ENCODE data around the gene ARPC5L. TPM values are rescaled to one million over a fixed set of nuclear protein-coding genes. Genes with fewer than 3 reads are reported as not detected.

Gene ARPC5L
- total RNA-seq, 2 experiments from 2014 or later, result 76.6 to 79.4 TPM

GRCh38 chr9:124846969-124847368 lies 15.0 kb upstream of the ARPC5L start:
- no peak overlapping the region for H3K4me3 Mint-ChIP-seq
- ChIA-PET POLR2A (interaction anchor here (0.7 to 0.9 kb wide), 2 partner anchors 14 to 515 kb away, joined by 3 read pairs; no protein-coding TSS in a partner anchor), CTCF (interaction anchor here (0.6 to 13.2 kb wide), 3 partner anchors 46 to 166 kb away, joined by 3 to 264 read pairs (median 3); partner anchors contain the start of genes NR6A1 and OLFML2A)

GRCh38 chr9:124849801-124850200 lies 12.1 kb upstream of the ARPC5L start:
- no peaks in the 10 kb centered on the region for H3K9me3 Mint-ChIP-seq
- ChIA-PET POLR2A (interaction anchor here (0.9 to 1.6 kb wide), 2 partner anchors 11 to 21 kb away, joined by 3 to 5 read pairs; partner anchors contain the start of gene RPL35), CTCF (interaction anchor here (13.2 kb wide), 1 partner anchor 77 kb away, joined by 264 read pairs; the partner anchor contains the start of genes NR6A1 and OLFML2A)
- H3K4me3 Mint-ChIP-seq, result no peak overlapping the region
- no peak overlapping the region for H3K27ac Mint-ChIP-seq
- no peak for DNase-seq
- H3K4me1 Mint-ChIP-seq, result peaks cover 11% of the 10 kb centered on the region
- peaks cover 13% of the 10 kb centered on the region for H3K27me3 Mint-ChIP-seq
- no peaks in the 10 kb centered on the region for H3K36me3 Mint-ChIP-seq (ENCODE audit: low read depth)

More at GRCh38 chr9:124846969-124847368, 15.0 kb upstream of the ARPC5L start:
- no peaks in the 10 kb centered on the region for H3K36me3 Mint-ChIP-seq (ENCODE audit: low read depth)
- H3K27ac Mint-ChIP-seq, result no peak overlapping the region
- no peaks in the 10 kb centered on the region for H3K9me3 Mint-ChIP-seq
- no peak for DNase-seq
- peaks cover 5% of the 10 kb centered on the region for H3K4me1 Mint-ChIP-seq
- peaks cover 10% of the 10 kb centered on the region for H3K27me3 Mint-ChIP-seq

- H3K4me1 Mint-ChIP-seq, result peaks cover 12% of the 10 kb centered on the region
- H3K27me3 Mint-ChIP-seq, result peaks cover 13% of the 10 kb centered on the region
- no peak overlapping the region for H3K27ac Mint-ChIP-seq
- no peak for DNase-seq
- ChIA-PET CTCF (interaction anchor here (0.7 to 13.2 kb wide), 25 partner anchors 9 to 298 kb away, joined by 3 to 264 read pairs (median 4); partner anchors contain the start of genes ARPC5L, NR6A1, OLFML2A and RPL35), POLR2A (interaction anchor here (0.9 to 7.9 kb wide), 6 partner anchors 10 to 389 kb away, joined by 3 to 66 read pairs (median 16); partner anchors contain the start of genes ARPC5L, HSPA5, NR6A1 and RPL35)
- peaks cover 6% of the 10 kb centered on the region for H3K36me3 Mint-ChIP-seq (ENCODE audit: low read depth)
- no peaks in the 10 kb centered on the region for H3K9me3 Mint-ChIP-seq
- peak overlapping the region; percentile 56 for H3K4me3 Mint-ChIP-seq
Observed at GRCh38 chr9:124852121-124852828, 9.7 kb upstream of the ARPC5L start.

DNA sequence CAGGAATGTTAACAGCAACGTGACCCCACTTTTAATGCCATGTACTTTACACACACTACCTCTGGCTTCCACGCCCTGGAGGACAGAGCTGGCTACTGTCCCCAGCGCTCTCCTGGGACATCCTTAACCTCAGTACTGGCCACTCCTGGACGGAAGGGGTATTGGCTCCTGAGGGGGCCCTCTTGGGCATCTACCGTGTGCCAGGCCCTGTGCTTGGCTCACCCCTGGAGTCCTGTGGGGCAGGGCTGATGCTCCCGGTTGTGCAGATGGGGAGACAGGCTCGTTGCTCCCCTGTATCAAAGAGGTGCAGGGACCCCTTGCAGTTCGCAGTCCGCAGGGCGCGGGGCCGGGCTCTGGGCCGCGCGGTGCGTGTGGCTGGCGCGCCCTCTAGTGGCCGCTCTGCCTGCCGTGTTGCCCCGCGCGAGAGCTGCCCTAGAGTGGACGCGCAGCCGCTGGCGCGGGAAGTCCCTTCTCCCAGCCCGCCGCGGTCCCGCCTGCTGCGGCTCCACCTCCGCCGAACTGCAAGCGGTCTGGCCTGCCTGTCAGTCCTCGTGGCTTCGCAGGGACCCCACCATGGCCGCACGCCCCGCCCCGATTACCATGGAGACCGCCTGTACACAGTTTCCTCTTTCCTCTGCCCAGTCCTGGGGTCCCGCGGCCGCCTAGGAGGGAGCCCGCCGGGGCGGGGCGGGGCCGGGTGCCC lies 8.9 kb upstream of the ARPC5L start, which contains the start of gene WDR38:
WDR38 (plus strand) TSS at position 632 of the 703 bp plus-strand sequence. CDS start 72 bp downstream, outside the sequence.
- no peak within 1 kb of the TSS for H3K27ac Mint-ChIP-seq
- no peaks in the 10 kb centered on the region for H3K9me3 Mint-ChIP-seq
- peaks cover 10% of the 10 kb centered on the region for H3K27me3 Mint-ChIP-seq
- POLR2A ChIA-PET, result interaction anchor here (0.9 to 7.9 kb wide), 10 partner anchors 9 to 388 kb away, joined by 3 to 66 read pairs (median 4); partner anchors contain the start of genes ARPC5L, HSPA5, NR6A1 and RPL35
- peak; percentile 76 for DNase-seq
- CTCF ChIA-PET, result interaction anchor here (0.7 to 13.2 kb wide), 39 partner anchors 8 to 573 kb away, joined by 3 to 264 read pairs (median 4); partner anchors contain the start of genes ARPC5L, NR6A1, OLFML2A and RPL35
- peaks cover 13% of the 10 kb centered on the region for H3K36me3 Mint-ChIP-seq (ENCODE audit: low read depth)
- peak within 1 kb of the TSS; percentile 56 for H3K4me3 Mint-ChIP-seq
- H3K4me1 Mint-ChIP-seq, result peaks cover 17% of the 10 kb centered on the region

DNA sequence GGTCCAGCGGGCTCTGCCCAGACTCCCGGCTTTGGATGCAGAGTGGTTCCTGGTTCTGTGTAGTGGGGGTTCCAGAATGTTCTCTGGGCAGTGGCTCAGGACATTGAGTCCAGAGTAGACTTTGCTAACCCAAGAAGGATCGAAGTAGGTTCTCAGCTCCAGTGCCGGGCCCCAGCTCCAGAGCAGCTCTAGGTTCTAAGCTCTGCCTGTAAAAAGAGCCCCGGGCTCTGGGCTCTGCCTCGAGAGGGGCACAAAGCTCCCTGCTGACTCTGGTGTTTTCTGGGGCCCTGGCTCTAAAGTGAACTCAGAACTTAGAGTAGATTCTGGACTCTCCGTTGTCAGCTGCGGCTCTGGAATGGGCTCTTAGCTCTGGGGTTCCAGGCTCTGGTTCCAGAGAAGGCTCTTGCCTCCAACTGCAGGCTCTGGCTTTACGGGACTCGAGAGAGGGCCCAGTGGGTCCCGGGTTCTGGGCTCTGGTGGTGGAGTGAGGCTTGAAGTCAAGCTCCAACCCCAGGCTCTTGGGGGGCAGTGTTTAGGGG lies 8.3 kb upstream of the ARPC5L start:
- H3K9me3 Mint-ChIP-seq, result no peaks in the 10 kb centered on the region
- no peak overlapping the region for H3K4me3 Mint-ChIP-seq
- POLR2A ChIA-PET, result interaction anchor here (1.0 to 7.9 kb wide), 10 partner anchors 8 to 388 kb away, joined by 3 to 66 read pairs (median 4); partner anchors contain the start of genes ARPC5L, HSPA5, NR6A1 and RPL35
- no peak overlapping the region for H3K27ac Mint-ChIP-seq
- peaks cover 20% of the 10 kb centered on the region for H3K36me3 Mint-ChIP-seq (ENCODE audit: low read depth)
- peaks cover 10% of the 10 kb centered on the region for H3K27me3 Mint-ChIP-seq
- CTCF ChIA-PET, result interaction anchor here (0.7 to 13.2 kb wide), 31 partner anchors 8 to 573 kb away, joined by 3 to 264 read pairs (median 4); partner anchors contain the start of genes ARPC5L, NR6A1, OLFML2A and RPL35
- DNase-seq, result no peak
- H3K4me1 Mint-ChIP-seq, result peaks cover 19% of the 10 kb centered on the region

GRCh38 chr9:124854161-124854560 lies 7.8 kb upstream of the ARPC5L start:
- ChIA-PET POLR2A (interaction anchor here (0.8 to 7.9 kb wide), 9 partner anchors 8 to 87 kb away, joined by 3 to 66 read pairs (median 3); partner anchors contain the start of genes ARPC5L, NR6A1 and RPL35), CTCF (interaction anchor here (1.0 to 13.2 kb wide), 19 partner anchors 8 to 293 kb away, joined by 3 to 264 read pairs (median 8); partner anchors contain the start of genes ARPC5L, NR6A1, OLFML2A and RPL35)
- no peak for DNase-seq
- Mint-ChIP-seq H3K36me3 (ENCODE audit: low read depth) (peaks cover 25% of the 10 kb centered on the region), H3K27me3 (peaks cover 10% of the 10 kb centered on the region), H3K4me1 (peaks cover 23% of the 10 kb centered on the region), H3K27ac (no peak overlapping the region), H3K4me3 (no peak overlapping the region), H3K9me3 (no peaks in the 10 kb centered on the region)

- Mint-ChIP-seq H3K36me3 (ENCODE audit: low read depth) (peaks cover 32% of the 10 kb centered on the region), H3K4me3 (no peak overlapping the region), H3K9me3 (no peaks in the 10 kb centered on the region), H3K27ac (no peak overlapping the region), H3K4me1 (peaks cover 30% of the 10 kb centered on the region), H3K27me3 (peaks cover 8% of the 10 kb centered on the region)
- ChIA-PET POLR2A (interaction anchor here (0.8 to 7.9 kb wide), 6 partner anchors 7 to 87 kb away, joined by 3 to 66 read pairs (median 16); partner anchors contain the start of genes ARPC5L, NR6A1 and RPL35), CTCF (interaction anchor here (1.4 to 13.2 kb wide), 4 partner anchors 15 to 288 kb away, joined by 3 to 264 read pairs (median 32); partner anchors contain the start of genes NR6A1, OLFML2A and SCAI)
- no peak for DNase-seq
Observed at GRCh38 chr9:124854822-124855221, 7.1 kb upstream of the ARPC5L start.

DNA sequence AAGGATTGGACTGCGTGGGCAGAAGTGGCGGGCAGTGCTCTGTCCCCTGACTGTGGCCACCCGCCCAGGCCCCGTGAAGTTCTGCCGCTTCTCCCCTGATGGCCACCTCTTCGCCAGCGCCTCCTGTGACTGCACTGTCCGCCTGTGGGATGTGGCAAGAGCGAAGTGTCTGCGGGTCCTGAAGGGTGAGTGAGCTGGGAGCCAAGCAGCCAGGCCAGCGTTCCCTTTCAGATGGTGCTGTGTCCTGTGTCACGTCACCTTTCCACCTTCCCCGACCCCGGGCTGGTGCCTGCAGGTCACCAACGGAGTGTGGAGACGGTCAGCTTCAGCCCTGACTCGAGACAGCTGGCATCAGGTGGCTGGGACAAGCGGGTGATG lies 6.4 kb upstream of the ARPC5L start:
- ChIA-PET CTCF (interaction anchor here (6.1 to 13.2 kb wide), 2 partner anchors 15 to 83 kb away, joined by 46 to 264 read pairs; partner anchors contain the start of genes NR6A1 and OLFML2A), POLR2A (interaction anchor here (1.2 to 7.9 kb wide), 5 partner anchors 14 to 84 kb away, joined by 3 to 66 read pairs (median 13); partner anchors contain the start of gene NR6A1)
- Mint-ChIP-seq H3K27me3 (peaks cover 7% of the 10 kb centered on the region), H3K4me3 (no peak overlapping the region), H3K4me1 (peaks cover 37% of the 10 kb centered on the region), H3K36me3 (ENCODE audit: low read depth) (peaks cover 39% of the 10 kb centered on the region), H3K9me3 (no peaks in the 10 kb centered on the region), H3K27ac (no peak overlapping the region)
- DNase-seq, result no peak

DNA sequence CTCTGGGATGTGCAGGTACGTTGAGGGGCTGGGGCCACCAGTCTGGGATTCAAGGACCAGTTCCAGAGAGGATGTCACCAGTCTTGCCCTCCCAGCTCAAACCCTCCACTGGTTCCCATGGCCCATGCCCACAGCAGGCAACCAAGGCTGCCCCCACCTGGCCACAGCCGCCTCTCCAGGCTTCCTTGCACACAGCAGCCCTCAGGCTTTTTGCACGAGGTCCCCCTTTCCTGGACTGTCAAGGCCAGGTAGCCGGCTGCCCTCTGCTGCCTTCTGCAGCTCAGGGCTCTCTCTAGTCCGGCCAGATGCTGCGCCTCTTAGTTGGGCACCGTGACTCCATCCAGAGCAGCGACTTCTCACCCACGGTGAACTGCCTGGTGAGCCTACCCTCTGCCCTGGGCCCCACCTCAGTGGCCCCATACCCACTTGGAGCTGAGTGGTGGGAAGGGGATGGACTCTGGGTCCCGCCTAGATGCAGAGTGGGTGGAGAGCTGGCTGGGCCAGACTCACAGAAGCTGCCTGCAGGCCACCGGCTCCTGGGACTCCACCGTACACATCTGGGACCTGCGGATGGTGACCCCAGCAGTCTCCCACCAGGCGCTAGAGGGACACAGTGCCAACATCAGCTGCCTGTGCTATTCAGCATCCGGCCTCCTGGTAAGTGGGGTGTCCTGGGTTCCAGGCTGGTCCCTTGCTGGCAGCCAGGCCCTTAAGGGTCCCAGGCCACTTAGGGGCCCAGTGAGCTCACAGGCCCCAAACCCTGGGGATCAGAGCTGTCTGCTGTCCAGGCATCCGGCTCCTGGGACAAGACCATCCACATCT lies 5.8 kb upstream of the ARPC5L start:
- DNase-seq, result no peak
- H3K4me1 Mint-ChIP-seq, result peaks cover 41% of the 10 kb centered on the region
- peaks cover 6% of the 10 kb centered on the region for H3K27me3 Mint-ChIP-seq
- H3K36me3 Mint-ChIP-seq (ENCODE audit: low read depth), result peaks cover 45% of the 10 kb centered on the region
- POLR2A ChIA-PET, result interaction anchor here (1.2 to 7.9 kb wide), 5 partner anchors 13 to 84 kb away, joined by 3 to 66 read pairs (median 13); partner anchors contain the start of gene NR6A1
- no peak overlapping the region for H3K27ac Mint-ChIP-seq
- H3K9me3 Mint-ChIP-seq, result no peaks in the 10 kb centered on the region
- H3K4me3 Mint-ChIP-seq, result no peak overlapping the region
- CTCF ChIA-PET, result interaction anchor here (6.1 to 13.2 kb wide), 2 partner anchors 16 to 83 kb away, joined by 46 to 264 read pairs; partner anchors contain the start of genes NR6A1 and OLFML2A

GRCh38 chr9:124857533-124858162 lies 4.3 kb upstream of the ARPC5L start:
- Mint-ChIP-seq H3K4me3 (no peak overlapping the region), H3K36me3 (ENCODE audit: low read depth) (peaks cover 51% of the 10 kb centered on the region), H3K9me3 (no peaks in the 10 kb centered on the region), H3K27me3 (peaks cover 2% of the 10 kb centered on the region), H3K27ac (no peak overlapping the region), H3K4me1 (peaks cover 40% of the 10 kb centered on the region)
- ChIA-PET POLR2A (interaction anchor here (1.8 to 7.9 kb wide), 3 partner anchors 14 to 86 kb away, joined by 5 to 210 read pairs (median 66); partner anchors contain the start of gene NR6A1), CTCF (interaction anchor here (1.9 to 13.2 kb wide), 2 partner anchors 12 to 85 kb away, joined by 9 to 264 read pairs; partner anchors contain the start of genes NR6A1 and OLFML2A)
- no peak for DNase-seq

Measured in activated CD4-positive, alpha-beta memory T cell treated with anti-CD3 and anti-CD28 coated beads, Interleukin-2, amount 10 ng/mL, durations not matched to agents 7 days and 5 days (primary cell).